LNCaP clone FGC (cell line): Measurements from ENCODE around the gene SUSD6.

Experiments used
- DNase-seq: peaks from one replicate; pipeline ENCODE4 v3.0.0-alpha.2; 2011; ENCODE audit warnings: low read depth
- H3K4me3 ChIP-seq: 2 replicates; pipeline ENCODE4 v1.5.1; 2011; ENCODE audit warnings: mild to moderate bottlenecking, low read depth, low read length, control low read depth
- TF ChIP-seq, protein P1 (sequence below): IDR thresholded peaks from 2 replicates; pipeline ENCODE4 v1.5.1; 2012; ENCODE audit warnings: mild to moderate bottlenecking; ENCODE audit not compliant: control insufficient read depth, insufficient read depth; ENCODE audit errors: extremely low read depth

SUSD6 gene

GRCh38 chr14:69648480-69649451 lies 37.4 kb downstream of the SUSD6 start:
- DNase-seq = peak; percentile 65

DNA sequence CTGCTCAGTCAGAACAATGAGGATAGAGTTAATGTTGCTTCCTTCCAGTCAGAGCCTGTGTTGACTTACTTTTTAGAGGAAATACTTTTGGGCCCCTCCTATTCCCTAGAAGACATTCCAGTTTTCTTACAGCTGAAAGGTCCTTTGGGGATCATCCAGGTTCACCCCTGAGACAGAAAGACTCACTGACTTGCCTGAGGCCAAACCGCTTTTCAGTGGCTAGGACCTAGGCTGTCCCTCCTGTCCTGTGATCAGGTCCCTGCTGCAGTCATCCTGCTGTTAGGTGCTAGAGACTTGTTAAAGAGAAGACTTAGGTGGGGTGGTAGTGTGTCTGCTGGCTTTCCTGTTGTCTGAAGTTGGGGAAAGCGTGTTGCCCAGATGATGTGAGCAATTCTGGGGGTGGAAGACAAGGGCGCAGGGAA lies 39.6 kb downstream of the SUSD6 start:
- H3K4me3 ChIP-seq = no peak overlapping the region
- TF ChIP-seq, protein P1, sequence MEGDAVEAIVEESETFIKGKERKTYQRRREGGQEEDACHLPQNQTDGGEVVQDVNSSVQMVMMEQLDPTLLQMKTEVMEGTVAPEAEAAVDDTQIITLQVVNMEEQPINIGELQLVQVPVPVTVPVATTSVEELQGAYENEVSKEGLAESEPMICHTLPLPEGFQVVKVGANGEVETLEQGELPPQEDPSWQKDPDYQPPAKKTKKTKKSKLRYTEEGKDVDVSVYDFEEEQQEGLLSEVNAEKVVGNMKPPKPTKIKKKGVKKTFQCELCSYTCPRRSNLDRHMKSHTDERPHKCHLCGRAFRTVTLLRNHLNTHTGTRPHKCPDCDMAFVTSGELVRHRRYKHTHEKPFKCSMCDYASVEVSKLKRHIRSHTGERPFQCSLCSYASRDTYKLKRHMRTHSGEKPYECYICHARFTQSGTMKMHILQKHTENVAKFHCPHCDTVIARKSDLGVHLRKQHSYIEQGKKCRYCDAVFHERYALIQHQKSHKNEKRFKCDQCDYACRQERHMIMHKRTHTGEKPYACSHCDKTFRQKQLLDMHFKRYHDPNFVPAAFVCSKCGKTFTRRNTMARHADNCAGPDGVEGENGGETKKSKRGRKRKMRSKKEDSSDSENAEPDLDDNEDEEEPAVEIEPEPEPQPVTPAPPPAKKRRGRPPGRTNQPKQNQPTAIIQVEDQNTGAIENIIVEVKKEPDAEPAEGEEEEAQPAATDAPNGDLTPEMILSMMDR = no peak
- no peak for DNase-seq

More at GRCh38 chr14:69648480-69649451, 37.4 kb downstream of the SUSD6 start:
- TF ChIP-seq, protein P1 = no peak
- no peak overlapping the region for H3K4me3 ChIP-seq

DNA sequence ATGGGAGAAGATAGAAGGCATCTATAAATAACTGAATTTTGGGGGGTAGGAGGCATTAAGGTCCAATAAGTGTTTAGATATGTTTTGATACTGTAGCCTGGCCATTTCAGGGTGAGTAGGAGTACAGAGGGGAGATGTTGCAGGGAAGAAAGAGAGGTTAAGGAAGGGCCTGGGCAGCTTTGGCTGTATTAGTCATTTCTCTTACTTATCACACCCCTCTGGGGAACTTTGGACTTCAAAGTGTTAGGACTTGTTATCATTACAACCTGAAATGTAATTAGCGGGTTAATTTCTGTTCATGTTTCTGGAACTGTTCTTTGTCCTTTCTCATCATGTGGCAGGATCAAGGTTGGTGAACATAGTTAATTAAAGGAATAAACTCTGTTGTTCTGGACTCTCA lies 40.3 kb downstream of the SUSD6 start:
- DNase-seq = no peak
- TF ChIP-seq, protein P1 = no peak
- H3K4me3 ChIP-seq = no peak overlapping the region

- TF ChIP-seq, protein P1 = no peak
- H3K4me3 ChIP-seq = no peak overlapping the region
- no peak for DNase-seq
Observed at GRCh38 chr14:69652942-69653684, 41.7 kb downstream of the SUSD6 start.

DNA sequence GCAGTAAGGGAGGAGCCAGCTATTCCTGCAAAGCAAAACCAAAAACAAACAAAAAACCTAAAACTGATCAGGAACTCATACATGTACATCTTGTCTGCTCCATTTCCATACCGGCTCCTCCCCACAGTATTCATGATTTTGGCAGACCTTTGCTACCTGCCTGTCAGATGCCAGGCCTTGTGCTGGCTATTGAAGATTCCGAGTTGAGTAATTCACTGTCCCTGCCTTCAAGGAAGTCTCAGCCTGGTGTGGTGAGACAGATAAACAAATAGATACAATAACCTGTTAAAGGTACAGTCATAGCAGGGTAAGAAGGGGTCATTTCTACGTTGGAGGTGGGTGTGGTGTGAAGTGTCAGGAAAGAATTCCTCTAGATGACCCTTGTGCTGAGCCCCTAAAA lies 42.7 kb downstream of the SUSD6 start:
- H3K4me3 ChIP-seq = no peak overlapping the region
- peak; percentile 94 for DNase-seq
- TF ChIP-seq, protein P1 = no peak

DNA sequence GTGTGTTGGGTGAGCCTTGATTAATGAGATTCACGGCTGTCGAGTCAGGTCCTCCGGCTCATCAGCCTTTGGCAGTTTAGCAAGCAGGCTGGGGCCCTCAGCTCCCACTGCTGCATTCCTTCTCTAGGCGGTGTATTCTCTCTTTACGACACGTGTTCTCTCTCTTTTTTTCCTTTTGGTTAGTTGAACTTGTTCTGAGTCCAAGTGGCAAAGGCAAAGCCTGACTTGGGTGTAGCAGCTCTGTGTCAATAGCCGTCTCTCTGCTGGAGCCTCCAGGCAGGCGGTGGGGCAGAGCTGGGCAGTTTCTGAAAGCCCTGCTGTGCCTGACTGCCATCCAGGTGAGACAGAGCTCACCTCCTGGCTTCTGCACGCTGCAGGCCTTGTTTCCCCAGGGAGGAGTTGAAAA lies 46.6 kb downstream of the SUSD6 start:
- DNase-seq = peak; percentile 76
- TF ChIP-seq, protein P1 = no peak
- H3K4me3 ChIP-seq = no peak overlapping the region
